GM23338 (cell line): ENCODE measurements around the gene TNFSF13. TPM values are rescaled to one million over a fixed set of nuclear protein-coding genes. Genes with fewer than 3 reads are reported as not detected.

Experiments used
- CREB1 ChIP-seq: fragments of 250-450 bp; sonication (Bioruptor Pico); IDR thresholded peaks from 2 replicates; pipeline ENCODE4 v1.5.0; 2020; ENCODE audit warnings: low read depth, mild to moderate bottlenecking, moderate library complexity
- ETS1 ChIP-seq: IDR thresholded peaks from 2 replicates; pipeline ENCODE4 v1.6.1; 2016; ENCODE audit warnings: antibody characterized with exemption
- JUNB ChIP-seq: IDR thresholded peaks from one replicate; pipeline ENCODE4 v1.6.1; 2016; ENCODE audit warnings: antibody characterized with exemption; ENCODE audit not compliant: unreplicated experiment
- REST ChIP-seq: IDR thresholded peaks from one replicate; pipeline ENCODE4 v1.6.1; 2018; ENCODE audit warnings: antibody characterized with exemption; ENCODE audit not compliant: unreplicated experiment
- ZNF114 ChIP-seq: fragments of 250-450 bp; sonication (Bioruptor Pico); IDR thresholded peaks from 2 replicates; pipeline ENCODE4 v1.5.0; 2020; ENCODE audit warnings: mild to moderate bottlenecking, moderate library complexity
- polyA plus RNA-seq: library from polyadenylated mRNA; unstranded; fragments of >200 nt; fragmentation: Nextera tagmentation; extraction: Ambion mirVana; gene quantifications from 2 replicates; pipeline ENCODE4 v1.2.1, GENCODE V29; 2016
- small RNA-seq: library from RNA; depleted of rRNA; stranded (forward); fragments of <200 nt; gene quantifications from one replicate; pipeline ENCODE3, GENCODE V24; 2014; ENCODE audit warnings: low replicate concordance
- total RNA-seq: library from RNA; depleted of rRNA; stranded (reverse); fragments of >200 nt; shearing (Covaris generic); gene quantifications from 2 replicates; pipeline ENCODE4 v1.2.3, GENCODE V29; 2014; rRNA removed

The TNFSF13 gene
- total and polyA plus RNA-seq, 2 experiments from 2014 or later: 2.2 TPM; not detected in 1

GRCh38 chr17:7610641-7611040, 52.1 kb downstream of the TNFSF13 start (continued):
- no peak for TF ChIP-seq ETS1
- TF ChIP-seq CREB1 (CRISPR knock-in tag): no peak
- no peak for TF ChIP-seq REST
- TF ChIP-seq JUNB: no peak
- no peak for TF ChIP-seq ZNF114 (CRISPR knock-in tag)

Small RNA genes within 50 kb of the gene (small RNA-seq; reads per million reads assigned to genes)
- gene CD68: not detected
- gene RF00019: not detected
- gene SNORA48: not detected
- gene SNORD10: not detected

Other genes with a start within 250 kb of the TNFSF13 start
Only the 30 nearest of the 31 such genes appear.
- 36.8 and 42.3 TPM in 2 replicates for gene NEURL4, start 229.4 kb upstream of the TNFSF13 start, total RNA-seq
- 6.3 and 6.7 TPM in 2 replicates for gene NEURL4, start 229.4 kb upstream of the TNFSF13 start, polyA plus RNA-seq
- gene ACAP1, start 222.2 kb upstream of the TNFSF13 start, total RNA-seq: 30.7 and 35.8 TPM in 2 replicates
- 40.1 and 43.9 TPM in 2 replicates for gene ACAP1, start 222.2 kb upstream of the TNFSF13 start, polyA plus RNA-seq
- 7.7 and 8.8 TPM in 2 replicates for gene KCTD11, start 206.6 kb upstream of the TNFSF13 start, total RNA-seq
- 2.2 and 2.3 TPM in 2 replicates for gene KCTD11, start 206.6 kb upstream of the TNFSF13 start, polyA plus RNA-seq
- not detected in 2 replicates for gene TMEM95, start 203.6 kb upstream of the TNFSF13 start, total RNA-seq
- gene TMEM95, start 203.6 kb upstream of the TNFSF13 start, polyA plus RNA-seq: not detected in 2 replicates
- gene TNK1, start 177.7 kb upstream of the TNFSF13 start, total RNA-seq: 8.9 and 15.0 TPM in 2 replicates
- 6.1 TPM in 2 replicates for gene TNK1, start 177.7 kb upstream of the TNFSF13 start, polyA plus RNA-seq
- gene PLSCR3, start 164.2 kb upstream of the TNFSF13 start, total RNA-seq: 34.3 and 41.7 TPM in 2 replicates
- 29.5 and 30.0 TPM in 2 replicates for gene PLSCR3, start 164.2 kb upstream of the TNFSF13 start, polyA plus RNA-seq
- gene TMEM256, start 154.7 kb upstream of the TNFSF13 start, total RNA-seq: 127 and 138 TPM in 2 replicates
- gene TMEM256, start 154.7 kb upstream of the TNFSF13 start, polyA plus RNA-seq: 197 and 227 TPM in 2 replicates
- gene NLGN2, start 150.9 kb upstream of the TNFSF13 start, total RNA-seq: 26.8 and 38.7 TPM in 2 replicates
- gene NLGN2, start 150.9 kb upstream of the TNFSF13 start, polyA plus RNA-seq: 14.4 TPM in 2 replicates
- not detected in 2 replicates for gene SPEM1, start 138.4 kb upstream of the TNFSF13 start, total RNA-seq
- gene SPEM1, start 138.4 kb upstream of the TNFSF13 start, polyA plus RNA-seq: not detected in 2 replicates
- gene SPEM2, start 133.1 kb upstream of the TNFSF13 start, total RNA-seq: not detected in 2 replicates
- gene SPEM2, start 133.1 kb upstream of the TNFSF13 start, polyA plus RNA-seq: not detected in 2 replicates
- gene SPEM3, start 129.9 kb upstream of the TNFSF13 start, total RNA-seq: not detected in 2 replicates
- not detected in 2 replicates for gene SPEM3, start 129.9 kb upstream of the TNFSF13 start, polyA plus RNA-seq
- 15.1 and 23.2 TPM in 2 replicates for gene TMEM102, start 123.3 kb upstream of the TNFSF13 start, total RNA-seq
- 6.1 and 6.4 TPM in 2 replicates for gene TMEM102, start 123.3 kb upstream of the TNFSF13 start, polyA plus RNA-seq
- 16.6 TPM in 2 replicates for gene FGF11, start 119.2 kb upstream of the TNFSF13 start, total RNA-seq
- gene FGF11, start 119.2 kb upstream of the TNFSF13 start, polyA plus RNA-seq: 11.1 and 13.3 TPM in 2 replicates
- 11.2 and 12.0 TPM in 2 replicates for gene CHRNB1, start 113.7 kb upstream of the TNFSF13 start, total RNA-seq
- gene CHRNB1, start 113.7 kb upstream of the TNFSF13 start, polyA plus RNA-seq: 10.0 and 11.1 TPM in 2 replicates
- gene ZBTB4, start 79.1 kb upstream of the TNFSF13 start, total RNA-seq: 6.9 and 11.2 TPM in 2 replicates
- 3.6 and 4.2 TPM in 2 replicates for gene ZBTB4, start 79.1 kb upstream of the TNFSF13 start, polyA plus RNA-seq
- gene SLC35G6, start 77.3 kb upstream of the TNFSF13 start, total RNA-seq: not detected in 2 replicates
- 0.16 TPM in 1 of 2 replicates, not detected in the other for gene SLC35G6, start 77.3 kb upstream of the TNFSF13 start, polyA plus RNA-seq
- 136 and 151 TPM in 2 replicates for gene POLR2A, start 74.4 kb upstream of the TNFSF13 start, total RNA-seq
- 56.8 and 58.1 TPM in 2 replicates for gene POLR2A, start 74.4 kb upstream of the TNFSF13 start, polyA plus RNA-seq
- gene TNFSF12, start 9.7 kb upstream of the TNFSF13 start, total RNA-seq: 1.6 and 6.0 TPM in 2 replicates
- gene TNFSF12, start 9.7 kb upstream of the TNFSF13 start, polyA plus RNA-seq: 3.5 and 5.1 TPM in 2 replicates
- gene SENP3, start 3.2 kb downstream of the TNFSF13 start, total RNA-seq: 125 and 138 TPM in 2 replicates
- 5.5 and 6.5 TPM in 2 replicates for gene SENP3, start 3.2 kb downstream of the TNFSF13 start, polyA plus RNA-seq
- 0.62 TPM in 1 of 2 replicates, not detected in the other for gene CD68, start 20.9 kb downstream of the TNFSF13 start, total RNA-seq
- not detected in 2 replicates for gene CD68, start 20.9 kb downstream of the TNFSF13 start, polyA plus RNA-seq
- 196 and 216 TPM in 2 replicates for gene MPDU1, start 25.1 kb downstream of the TNFSF13 start, total RNA-seq
- gene MPDU1, start 25.1 kb downstream of the TNFSF13 start, polyA plus RNA-seq: 65.1 and 65.8 TPM in 2 replicates
- 23.6 and 43.0 TPM in 2 replicates for gene SOX15, start 31.3 kb downstream of the TNFSF13 start, total RNA-seq
- gene SOX15, start 31.3 kb downstream of the TNFSF13 start, polyA plus RNA-seq: 29.9 and 37.7 TPM in 2 replicates
- gene FXR2, start 56.1 kb downstream of the TNFSF13 start, total RNA-seq: 20.3 and 24.4 TPM in 2 replicates
- gene FXR2, start 56.1 kb downstream of the TNFSF13 start, polyA plus RNA-seq: 8.6 and 10.9 TPM in 2 replicates
- gene SAT2, start 69.1 kb downstream of the TNFSF13 start, total RNA-seq: 52.7 and 56.7 TPM in 2 replicates
- 69.4 and 74.4 TPM in 2 replicates for gene SAT2, start 69.1 kb downstream of the TNFSF13 start, polyA plus RNA-seq
- 0.38 and 0.66 TPM in 2 replicates for gene SHBG, start 71.4 kb downstream of the TNFSF13 start, total RNA-seq
- 0.48 and 0.90 TPM in 2 replicates for gene SHBG, start 71.4 kb downstream of the TNFSF13 start, polyA plus RNA-seq
- 11.2 and 14.9 TPM in 2 replicates for gene ATP1B2, start 92.2 kb downstream of the TNFSF13 start, total RNA-seq
- gene ATP1B2, start 92.2 kb downstream of the TNFSF13 start, polyA plus RNA-seq: 33.1 and 35.3 TPM in 2 replicates
- 154 and 178 TPM in 2 replicates for gene TP53, start 128.7 kb downstream of the TNFSF13 start, total RNA-seq
- 119 and 138 TPM in 2 replicates for gene TP53, start 128.7 kb downstream of the TNFSF13 start, polyA plus RNA-seq
- gene WRAP53, start 129.7 kb downstream of the TNFSF13 start, total RNA-seq: 27.1 and 28.1 TPM in 2 replicates
- gene WRAP53, start 129.7 kb downstream of the TNFSF13 start, polyA plus RNA-seq: 33.3 and 33.5 TPM in 2 replicates
- 7.7 and 11.5 TPM in 2 replicates for gene EFNB3, start 146.5 kb downstream of the TNFSF13 start, total RNA-seq
- gene EFNB3, start 146.5 kb downstream of the TNFSF13 start, polyA plus RNA-seq: 4.2 and 4.5 TPM in 2 replicates
- gene DNAH2, start 159.0 kb downstream of the TNFSF13 start, total RNA-seq: 0.16 and 0.38 TPM in 2 replicates
- not detected in 2 replicates for gene DNAH2, start 159.0 kb downstream of the TNFSF13 start, polyA plus RNA-seq